SU-DHL-6 (cell line): Measurements from ENCODE around the gene GAB4.

Experiments used
- H2AFZ ChIP-seq: fragments of 200-600 bp; sonication (generic); 2 replicates; pipeline ENCODE4 v1.6.1; 2014; ENCODE audit warnings: low read depth, mild to moderate bottlenecking, moderate library complexity, mixed read lengths, antibody characterized with exemption, low read length; ENCODE audit not compliant: severe bottlenecking
- H3F3A ChIP-seq: fragments of 200-600 bp; shearing (Covaris generic); 2 replicates; pipeline ENCODE4 v1.6.0; 2016; ENCODE audit warnings: antibody characterized with exemption, mild to moderate bottlenecking; ENCODE audit not compliant: insufficient read depth
- H3K27ac ChIP-seq: fragments of 200-600 bp; sonication (generic); 2 replicates; pipeline ENCODE4 v1.5.1; 2016; ENCODE audit warnings: low read depth, mild to moderate bottlenecking, low read length, moderate library complexity, mixed read lengths
- H3K27me3 ChIP-seq: fragments of 200-600 bp; sonication (generic), shearing (Covaris generic); 2 replicates; pipeline ENCODE4 v1.6.0; 2014; ENCODE audit warnings: mild to moderate bottlenecking, low read length
- H3K36me3 ChIP-seq: fragments of 200-600 bp; sonication (generic); 2 replicates; pipeline ENCODE4 v1.6.1; 2014; ENCODE audit warnings: mild to moderate bottlenecking, low read length, mixed read lengths
- H3K4me2 ChIP-seq: fragments of 300-600, 200-600 bp; shearing (Covaris generic), sonication (generic); 2 replicates; pipeline ENCODE4 v1.6.0; 2014; ENCODE audit warnings: low read length, low read depth, mild to moderate bottlenecking; ENCODE audit not compliant: poor library complexity, severe bottlenecking
- H3K4me3 ChIP-seq: fragments of 200-600 bp; sonication (generic); 2 replicates; pipeline ENCODE4 v1.5.1; 2014; ENCODE audit warnings: antibody characterized with exemption, low read length, mild to moderate bottlenecking, mixed read lengths; ENCODE audit not compliant: insufficient read depth, poor library complexity, severe bottlenecking
- H3K79me2 ChIP-seq: fragments of 200-600 bp; sonication (generic); 2 replicates; pipeline ENCODE4 v1.6.1; 2014; ENCODE audit warnings: mild to moderate bottlenecking, low read length, moderate library complexity; ENCODE audit not compliant: insufficient read depth
- H3K9ac ChIP-seq: fragments of 200-600 bp; sonication (generic); 2 replicates; pipeline ENCODE4 v1.7.0; 2014; ENCODE audit warnings: mild to moderate bottlenecking, low read length
- H3K9me2 ChIP-seq: fragments of 200-600 bp; sonication (generic); replicated peaks from 2 replicates; pipeline ENCODE4 v1.6.1; 2014; ENCODE audit warnings: low read length; ENCODE audit not compliant: insufficient read depth
- H3K9me3 ChIP-seq: fragments of 200-600 bp; sonication (generic); 2 replicates; pipeline ENCODE4 v1.6.1; 2014; ENCODE audit warnings: low read length, mixed read lengths; ENCODE audit not compliant: insufficient read depth
- H4K20me1 ChIP-seq: fragments of 200-600 bp; sonication (generic); 2 replicates; pipeline ENCODE4 v1.6.1; 2014; ENCODE audit warnings: low read depth, mild to moderate bottlenecking, antibody characterized with exemption, low read length, moderate library complexity, mixed read lengths
- EZH2phosphoT487 ChIP-seq: fragments of 200-600 bp; sonication (generic), shearing (Covaris generic); conservative IDR thresholded peaks from 2 replicates; pipeline ENCODE4 v1.6.1; 2018; ENCODE audit warnings: mild to moderate bottlenecking, antibody characterized with exemption, low read length, moderate library complexity, mixed read lengths
- TF ChIP-seq, protein P1 (sequence below): fragments of 200-600 bp; sonication (generic); IDR thresholded peaks from one replicate; pipeline ENCODE4 v1.5.1; 2017; ENCODE audit warnings: antibody characterized with exemption, mild to moderate bottlenecking, low read length, moderate library complexity; ENCODE audit not compliant: insufficient read depth, poor library complexity, severe bottlenecking

The GAB4 gene

DNA sequence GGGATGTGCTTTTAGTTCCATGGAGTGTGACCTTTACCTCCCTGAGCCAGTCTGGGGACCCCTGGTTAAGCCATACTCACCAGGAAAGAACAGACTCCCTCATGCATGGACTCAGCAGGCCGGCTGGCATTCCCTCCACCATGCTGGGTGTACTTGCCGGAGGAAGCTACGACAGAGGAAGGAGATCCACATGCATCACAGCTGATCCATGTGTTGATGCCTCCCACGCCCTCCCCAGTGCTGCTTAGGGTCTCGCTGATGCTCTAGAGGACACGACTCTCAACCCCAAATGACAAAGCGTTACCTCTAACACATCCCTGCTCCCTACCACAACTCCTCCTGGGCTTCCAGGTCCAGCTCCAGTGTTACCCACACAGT, 39.8 kb downstream of the GAB4 start:
- Histone ChIP-seq H4K20me1 (no peaks in the 10 kb centered on the region), H3K4me2 (no peak overlapping the region), H3K9ac (no peak overlapping the region), H3K4me3 (no peak overlapping the region), H3K9me2 (no peaks in the 10 kb centered on the region), H3K27me3 (no peaks in the 10 kb centered on the region), H2AFZ (no peak overlapping the region), H3K9me3 (no peaks in the 10 kb centered on the region), H3K36me3 (no peaks in the 10 kb centered on the region), H3F3A (no peaks in the 10 kb centered on the region), H3K27ac (no peak overlapping the region), H3K79me2 (no peaks in the 10 kb centered on the region)
- TF ChIP-seq, protein P1, sequence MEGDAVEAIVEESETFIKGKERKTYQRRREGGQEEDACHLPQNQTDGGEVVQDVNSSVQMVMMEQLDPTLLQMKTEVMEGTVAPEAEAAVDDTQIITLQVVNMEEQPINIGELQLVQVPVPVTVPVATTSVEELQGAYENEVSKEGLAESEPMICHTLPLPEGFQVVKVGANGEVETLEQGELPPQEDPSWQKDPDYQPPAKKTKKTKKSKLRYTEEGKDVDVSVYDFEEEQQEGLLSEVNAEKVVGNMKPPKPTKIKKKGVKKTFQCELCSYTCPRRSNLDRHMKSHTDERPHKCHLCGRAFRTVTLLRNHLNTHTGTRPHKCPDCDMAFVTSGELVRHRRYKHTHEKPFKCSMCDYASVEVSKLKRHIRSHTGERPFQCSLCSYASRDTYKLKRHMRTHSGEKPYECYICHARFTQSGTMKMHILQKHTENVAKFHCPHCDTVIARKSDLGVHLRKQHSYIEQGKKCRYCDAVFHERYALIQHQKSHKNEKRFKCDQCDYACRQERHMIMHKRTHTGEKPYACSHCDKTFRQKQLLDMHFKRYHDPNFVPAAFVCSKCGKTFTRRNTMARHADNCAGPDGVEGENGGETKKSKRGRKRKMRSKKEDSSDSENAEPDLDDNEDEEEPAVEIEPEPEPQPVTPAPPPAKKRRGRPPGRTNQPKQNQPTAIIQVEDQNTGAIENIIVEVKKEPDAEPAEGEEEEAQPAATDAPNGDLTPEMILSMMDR: no peak
- no peak for TF ChIP-seq EZH2phosphoT487

DNA sequence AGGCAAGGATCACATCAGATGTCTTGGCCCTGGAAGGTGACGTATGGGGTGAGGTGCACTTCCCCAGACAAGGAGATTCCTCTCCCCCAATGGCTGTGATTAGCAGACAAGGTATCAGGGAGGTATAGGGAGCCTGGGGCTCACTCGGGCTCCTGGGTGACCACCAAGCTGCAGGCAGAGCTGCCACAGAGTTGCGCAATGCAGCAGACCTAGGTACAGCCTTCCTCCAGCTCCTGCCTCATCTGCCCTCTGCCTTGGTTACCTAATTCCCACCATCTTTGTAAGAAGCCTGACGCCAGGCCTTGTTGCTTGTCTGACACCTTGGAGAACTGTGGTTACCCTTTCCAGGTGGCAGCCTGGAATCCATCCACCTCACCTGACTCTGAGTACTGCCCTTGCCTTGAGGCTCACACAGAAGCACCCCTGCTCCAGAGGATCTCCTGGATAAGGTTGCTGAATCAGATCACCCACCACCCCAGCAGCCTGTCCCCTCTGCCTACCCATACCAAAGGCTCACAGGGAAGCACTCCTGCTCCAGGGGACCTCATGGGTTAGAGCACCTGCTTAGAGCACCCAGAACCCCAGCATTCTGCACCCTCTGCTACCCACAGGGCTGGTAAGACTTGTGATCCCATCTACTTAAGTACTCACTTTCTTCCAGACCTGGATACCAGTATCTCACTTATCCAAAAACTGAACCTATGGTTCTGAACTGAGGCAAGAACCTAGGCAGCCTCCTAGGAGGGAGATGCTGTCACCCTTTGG, 40.4 kb downstream of the GAB4 start:
- no peaks in the 10 kb centered on the region for H3K27me3 ChIP-seq
- H3K4me2 ChIP-seq: no peak overlapping the region
- H3F3A ChIP-seq: no peaks in the 10 kb centered on the region
- no peak overlapping the region for H3K27ac ChIP-seq
- no peaks in the 10 kb centered on the region for H3K36me3 ChIP-seq
- H3K4me3 ChIP-seq: no peak overlapping the region
- no peaks in the 10 kb centered on the region for H4K20me1 ChIP-seq
- no peaks in the 10 kb centered on the region for H3K9me2 ChIP-seq
- no peak overlapping the region for H2AFZ ChIP-seq
- no peak for TF ChIP-seq EZH2phosphoT487
- TF ChIP-seq, protein P1: no peak
- no peaks in the 10 kb centered on the region for H3K9me3 ChIP-seq
- H3K9ac ChIP-seq: no peak overlapping the region
- H3K79me2 ChIP-seq: no peaks in the 10 kb centered on the region

DNA sequence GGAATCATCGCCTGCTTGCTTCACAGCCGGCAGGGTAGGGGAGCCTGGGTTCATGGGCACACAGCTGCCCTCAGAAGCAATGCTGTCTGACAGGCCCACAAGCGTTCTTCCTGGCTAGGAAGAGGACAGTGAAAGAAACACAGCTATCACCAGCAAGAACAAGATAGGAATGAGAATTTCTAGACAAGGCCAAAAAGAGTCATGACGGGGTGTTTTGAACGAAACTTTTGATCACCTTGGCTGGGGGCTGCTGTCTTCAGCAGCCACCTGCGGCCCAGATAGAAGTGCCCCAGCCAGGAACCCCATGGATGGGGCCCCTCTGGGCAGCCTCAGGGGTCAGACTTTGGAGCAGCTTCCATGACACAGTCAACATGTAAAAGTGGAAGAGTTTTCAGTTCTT, 41.8 kb downstream of the GAB4 start:
- Histone ChIP-seq H3F3A (no peaks in the 10 kb centered on the region), H3K9ac (no peak overlapping the region), H3K27ac (no peak overlapping the region), H3K4me2 (no peak overlapping the region), H3K9me2 (no peaks in the 10 kb centered on the region), H3K9me3 (no peaks in the 10 kb centered on the region), H2AFZ (no peak overlapping the region), H3K79me2 (no peaks in the 10 kb centered on the region), H3K4me3 (no peak overlapping the region), H3K36me3 (no peaks in the 10 kb centered on the region), H4K20me1 (no peaks in the 10 kb centered on the region), H3K27me3 (no peaks in the 10 kb centered on the region)
- TF ChIP-seq, protein P1: no peak
- no peak for TF ChIP-seq EZH2phosphoT487
